Measurements from ENCODE around the gene NLGN1. TPM values are rescaled to one million over a fixed set of nuclear protein-coding genes. Genes with fewer than 3 reads are reported as not detected.

The NLGN1 gene
- total RNA-seq, 4 donors from 2014 or later = 21.6 to 50.7 (median 30.4) TPM

GRCh38 chr3:173857154-173857553 is 459.6 kb downstream of the NLGN1 start:
- Histone ChIP-seq H3K9me3 (no peaks in the 10 kb centered on the region), H3K4me1 (no peaks in the 10 kb centered on the region), H3K4me3 (no peak overlapping the region), H3K27ac (no peak overlapping the region), H3K27me3 (no peaks in the 10 kb centered on the region), H3K36me3 (no peaks in the 10 kb centered on the region)
- no peak for TF ChIP-seq CTCF (IDR thresholded peaks at IDR 0.05)
- no peak for TF ChIP-seq EP300 (IDR thresholded peaks at IDR 0.05)
- no peak for TF ChIP-seq POLR2A (IDR thresholded peaks at IDR 0.05)
- DNase-seq (ENCODE audit: low spot score in 2 of 2) = no peak
- WGBS, 2 donors = 76 to 89% methylated on average over 1 of the region's 1 CpG

GRCh38 chr3:173862701-173863100 is 465.2 kb downstream of the NLGN1 start:
- TF ChIP-seq CTCF (IDR thresholded peaks at IDR 0.05) (no peak), EP300 (IDR thresholded peaks at IDR 0.05) (no peak)
- H3K27me3 ChIP-seq = no peaks in the 10 kb centered on the region

GRCh38 chr3:173863551-173863950 is 466.0 kb downstream of the NLGN1 start:
- Histone ChIP-seq H3K4me1 (no peaks in the 10 kb centered on the region), H3K9me3 (no peaks in the 10 kb centered on the region), H3K4me3 (no peak overlapping the region), H3K36me3 (no peaks in the 10 kb centered on the region), H3K27ac (no peak overlapping the region), H3K27me3 (no peaks in the 10 kb centered on the region)
- TF ChIP-seq CTCF (IDR thresholded peaks at IDR 0.05) (no peak), POLR2A (IDR thresholded peaks at IDR 0.05) (no peak), EP300 (IDR thresholded peaks at IDR 0.05) (no peak)
- DNase-seq (ENCODE audit: low spot score in 2 of 2) = no peak
- 89% methylated on average over 2 of the region's 2 CpGs for WGBS, 2 donors

More at GRCh38 chr3:173862701-173863100, 465.2 kb downstream of the NLGN1 start:
- no peaks in the 10 kb centered on the region for H3K36me3 ChIP-seq
- no peak overlapping the region for H3K4me3 ChIP-seq
- H3K4me1 ChIP-seq = no peaks in the 10 kb centered on the region
- 94 to 98% methylated on average over 1 of the region's 1 CpG for WGBS, 2 donors
- DNase-seq (ENCODE audit: low spot score in 2 of 2) = no peak
- H3K27ac ChIP-seq = no peak overlapping the region
- no peaks in the 10 kb centered on the region for H3K9me3 ChIP-seq

- Histone ChIP-seq H3K27me3 (no peaks in the 10 kb centered on the region), H3K9me3 (no peaks in the 10 kb centered on the region), H3K4me3 (no peak overlapping the region), H3K4me1 (no peaks in the 10 kb centered on the region), H3K36me3 (no peaks in the 10 kb centered on the region), H3K27ac (no peak overlapping the region)
- no peak for TF ChIP-seq POLR2A (IDR thresholded peaks at IDR 0.05)
- no peak for TF ChIP-seq EP300 (IDR thresholded peaks at IDR 0.05)
- no peak for TF ChIP-seq CTCF (IDR thresholded peaks at IDR 0.05)
- 80% methylated on average over 7 of the region's 7 CpGs for WGBS, 2 donors
- DNase-seq (ENCODE audit: low spot score in 2 of 2) = no peak
Measured at GRCh38 chr3:173865900-173866498, 468.5 kb downstream of the NLGN1 start.

- Histone ChIP-seq H3K27ac (no peak overlapping the region), H3K4me3 (no peak overlapping the region), H3K9me3 (no peaks in the 10 kb centered on the region), H3K27me3 (no peaks in the 10 kb centered on the region), H3K36me3 (no peaks in the 10 kb centered on the region), H3K4me1 (no peaks in the 10 kb centered on the region)
- 45% methylated on average over 3 of the region's 3 CpGs for WGBS, 2 donors
- no peak for DNase-seq (ENCODE audit: low spot score in 2 of 2)
- TF ChIP-seq POLR2A (IDR thresholded peaks at IDR 0.05) (no peak), CTCF (IDR thresholded peaks at IDR 0.05) (no peak), EP300 (IDR thresholded peaks at IDR 0.05) (no peak)
Measured at GRCh38 chr3:173869766-173870165, 472.2 kb downstream of the NLGN1 start.
